HG03457 (cell line): ENCODE measurements around the gene MYO5B.
"Not testable (repeated sequence)": the region's sequence is repeated elsewhere in the genome, so short reads cannot be mapped to it uniquely, and the experiment has no call there.

Experiments
- ATAC-seq: cut with Tn5 transposase; IDR thresholded peaks from one replicate; pipeline ENCODE4 v1.9.1; 2021; ENCODE audit warnings: moderate number of reproducible peaks; ENCODE audit not compliant: unreplicated experiment

The MYO5B gene

GRCh38 chr18:49812286-49813068, 382.5 kb downstream of the MYO5B start:
- ATAC-seq, result no peak

- ATAC-seq, result no peak
Measured at GRCh38 chr18:49811151-49811938, 383.6 kb downstream of the MYO5B start.

- not testable (repeated sequence) for ATAC-seq
Measured at GRCh38 chr18:49808553-49809191, 386.3 kb downstream of the MYO5B start.

GRCh38 chr18:49804096-49804495, 390.9 kb downstream of the MYO5B start:
- ATAC-seq, result no peak

- no peak for ATAC-seq
Measured at GRCh38 chr18:49802623-49803022, 392.3 kb downstream of the MYO5B start.

- not testable (repeated sequence) for ATAC-seq
Measured at GRCh38 chr18:49800491-49800890, 394.5 kb downstream of the MYO5B start.

GRCh38 chr18:49799806-49800205, 395.1 kb downstream of the MYO5B start:
- not testable (repeated sequence) for ATAC-seq

GRCh38 chr18:49798001-49798400, 396.9 kb downstream of the MYO5B start:
- ATAC-seq, result no peak

- no peak for ATAC-seq
Measured at GRCh38 chr18:49795612-49796552, 399.1 kb downstream of the MYO5B start.

GRCh38 chr18:49794743-49795142, 400.2 kb downstream of the MYO5B start:
- ATAC-seq, result no peak

GRCh38 chr18:49789560-49790134, 405.3 kb downstream of the MYO5B start:
- ATAC-seq, result not testable (repeated sequence)

- peak; percentile 64 for ATAC-seq
Measured at GRCh38 chr18:49788327-49788898, 406.5 kb downstream of the MYO5B start.

GRCh38 chr18:49786019-49786720, 408.8 kb downstream of the MYO5B start:
- no peak for ATAC-seq

- ATAC-seq, result no peak
Measured at GRCh38 chr18:49784427-49785185, 410.3 kb downstream of the MYO5B start.

GRCh38 chr18:49783631-49784030, 411.3 kb downstream of the MYO5B start:
- ATAC-seq, result not testable (repeated sequence)

- ATAC-seq, result no peak
Measured at GRCh38 chr18:49778826-49779465, 416.0 kb downstream of the MYO5B start.
